Breast epithelium (tissue), 3 donors: ENCODE results near the gene TESPA1.

Experiments
- POLR2A ChIP-seq: fragments of 450-650 bp; IDR thresholded peaks from one replicate; pipeline ENCODE4 v1.6.1; 2016; ENCODE audit warnings: antibody characterized with exemption, mild to moderate bottlenecking, moderate library complexity
- POLR2AphosphoS5 ChIP-seq, 3 donors: sonication (generic); formaldehyde crosslinking; IDR thresholded peaks; one replicate each; pipeline ENCODE4 v1.6.1; 2017; ENCODE audit warnings: antibody characterized with exemption in 3 of 3
- TF ChIP-seq, protein P1 (sequence below), 3 donors: fragments of 450-650 bp; IDR thresholded peaks; one replicate each; pipeline ENCODE4 v1.5.1; 2016 to 2017; ENCODE audit warnings: antibody characterized with exemption in 3 of 3, mild to moderate bottlenecking in 3 of 3, moderate library complexity in 3 of 3

DNA sequence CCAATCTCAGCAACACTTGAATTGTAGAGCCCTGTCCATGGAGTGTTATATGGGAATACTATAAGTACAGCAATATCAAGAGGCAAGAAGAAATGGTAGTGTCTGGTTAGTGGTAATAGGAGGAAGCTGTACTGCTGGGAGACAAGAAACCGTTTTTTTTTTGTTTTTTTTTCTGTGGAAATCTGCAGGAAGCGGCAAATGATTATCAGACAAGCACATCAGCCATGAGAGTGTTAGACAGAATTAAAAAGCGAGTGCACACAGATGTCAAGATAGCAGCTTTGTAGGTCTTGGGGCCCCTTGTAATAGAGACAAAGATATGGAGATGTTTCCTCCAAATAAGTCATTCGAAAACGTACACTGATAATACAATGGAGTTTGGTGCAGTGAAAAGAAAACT is 6.7 kb downstream of the TESPA1 start:
- TF ChIP-seq, protein P1, sequence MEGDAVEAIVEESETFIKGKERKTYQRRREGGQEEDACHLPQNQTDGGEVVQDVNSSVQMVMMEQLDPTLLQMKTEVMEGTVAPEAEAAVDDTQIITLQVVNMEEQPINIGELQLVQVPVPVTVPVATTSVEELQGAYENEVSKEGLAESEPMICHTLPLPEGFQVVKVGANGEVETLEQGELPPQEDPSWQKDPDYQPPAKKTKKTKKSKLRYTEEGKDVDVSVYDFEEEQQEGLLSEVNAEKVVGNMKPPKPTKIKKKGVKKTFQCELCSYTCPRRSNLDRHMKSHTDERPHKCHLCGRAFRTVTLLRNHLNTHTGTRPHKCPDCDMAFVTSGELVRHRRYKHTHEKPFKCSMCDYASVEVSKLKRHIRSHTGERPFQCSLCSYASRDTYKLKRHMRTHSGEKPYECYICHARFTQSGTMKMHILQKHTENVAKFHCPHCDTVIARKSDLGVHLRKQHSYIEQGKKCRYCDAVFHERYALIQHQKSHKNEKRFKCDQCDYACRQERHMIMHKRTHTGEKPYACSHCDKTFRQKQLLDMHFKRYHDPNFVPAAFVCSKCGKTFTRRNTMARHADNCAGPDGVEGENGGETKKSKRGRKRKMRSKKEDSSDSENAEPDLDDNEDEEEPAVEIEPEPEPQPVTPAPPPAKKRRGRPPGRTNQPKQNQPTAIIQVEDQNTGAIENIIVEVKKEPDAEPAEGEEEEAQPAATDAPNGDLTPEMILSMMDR (IDR thresholded peaks at IDR 0.05) = no peak
- TF ChIP-seq POLR2A (no peak), POLR2AphosphoS5 (IDR thresholded peaks at IDR 0.05) (no peak)
